ENCODE results near the gene MXD3.

The MXD3 gene

DNA sequence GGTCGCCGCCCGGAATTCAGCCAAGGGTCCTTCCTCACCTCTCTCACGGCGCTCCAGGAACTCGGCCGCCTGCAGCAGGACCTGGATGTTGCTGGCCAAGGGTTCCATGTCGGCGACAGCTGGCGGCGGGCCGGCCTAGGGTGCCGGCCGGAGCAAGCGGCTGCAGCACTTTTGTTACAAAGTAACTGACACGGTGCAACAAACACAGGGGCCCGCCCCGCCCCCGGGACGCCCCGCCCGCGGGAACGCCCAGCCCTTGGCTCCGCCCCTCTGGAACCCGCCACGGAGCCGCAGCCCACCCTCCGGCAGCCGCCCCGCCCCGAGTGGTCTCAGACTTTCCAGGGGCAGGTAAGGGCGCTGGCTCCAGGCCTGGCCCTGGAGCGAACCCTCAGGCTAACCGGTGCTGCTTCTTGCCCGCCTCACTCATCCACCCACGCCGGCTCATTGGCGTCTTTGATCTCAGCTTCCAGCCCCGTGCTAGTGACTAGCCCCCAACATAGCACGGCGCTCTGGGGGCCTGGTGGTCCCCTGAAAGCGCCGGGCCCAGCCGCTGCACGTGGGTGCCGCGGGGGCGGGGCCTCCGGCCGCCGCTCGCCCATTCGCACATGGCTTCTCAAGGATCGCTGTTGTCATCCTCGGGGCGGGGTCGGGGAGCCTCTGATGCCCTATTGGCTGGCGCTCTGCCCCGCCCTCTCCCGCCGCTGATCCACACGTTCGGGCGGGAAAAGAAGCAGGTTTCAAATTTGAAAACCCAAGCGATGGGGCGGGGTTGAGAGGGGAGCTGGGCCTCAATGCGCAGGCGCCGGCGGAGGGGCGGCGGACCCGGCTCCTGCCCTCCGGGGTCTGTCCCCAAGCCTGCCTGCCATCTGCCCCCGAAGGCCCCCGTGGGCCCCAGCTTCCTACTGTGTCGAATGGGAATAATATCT lies at the start of gene MXD3 (continued):
- TF ChIP-seq ZNF335 (tag by site-specific recombination; conservative IDR thresholded peaks at IDR 0.05) (no peak; the same call in none of the 2 replicates), ZNF501 (tag by site-specific recombination; IDR thresholded peaks at IDR 0.05) (no peak), ZNF530 (tag by site-specific recombination; IDR thresholded peaks at IDR 0.05; ENCODE audit: low read depth) (no peak), ZNF660 (tag by site-specific recombination; IDR thresholded peaks at IDR 0.05) (0 out of 2 replicates have a peak, but pooled peaks have one; percentile 23), ZNF274 (IDR thresholded peaks at IDR 0.05; ENCODE audit: low read length) (no peak), ZNF274 (tag by site-specific recombination; IDR thresholded peaks at IDR 0.05; ENCODE audit: borderline replicate concordance) (no peak), ZFHX2 (tag by site-specific recombination; conservative IDR thresholded peaks at IDR 0.05) (peak; percentile 95), ZNF223 (tag by site-specific recombination; IDR thresholded peaks at IDR 0.05) (no peak), ZNF292 (tag by site-specific recombination; IDR thresholded peaks at IDR 0.05; ENCODE audit: borderline replicate concordance, low read depth) (no peak), ZNF202 (tag by site-specific recombination; IDR thresholded peaks at IDR 0.05; ENCODE audit: borderline replicate concordance) (no peak), ZBTB21 (tag by site-specific recombination; IDR thresholded peaks at IDR 0.05) (no peak), ZNF175 (tag by site-specific recombination; IDR thresholded peaks at IDR 0.05) (no peak), ZNF239 (tag by site-specific recombination; IDR thresholded peaks at IDR 0.05) (no peak), OSR2 (tag by site-specific recombination; IDR thresholded peaks at IDR 0.05) (0 out of 2 replicates have a peak, but pooled peaks have one; percentile 9), ZFP69B (tag by site-specific recombination; IDR thresholded peaks at IDR 0.05) (peak; percentile 99), ZNF19 (tag by site-specific recombination; IDR thresholded peaks at IDR 0.05; ENCODE audit: low read depth) (no peak), ZNF140 (tag by site-specific recombination; IDR thresholded peaks at IDR 0.05) (no peak), SCRT1 (tag by site-specific recombination; IDR thresholded peaks at IDR 0.05; ENCODE audit: borderline replicate concordance) (no peak), ZNF785 (tag by site-specific recombination; IDR thresholded peaks at IDR 0.05) (no peak), ZNF777 (tag by site-specific recombination; IDR thresholded peaks at IDR 0.05; ENCODE audit: borderline replicate concordance) (no peak), ZBTB20 (tag by site-specific recombination; IDR thresholded peaks at IDR 0.05) (peak; percentile 9; the same call in 1 of the 2 replicates)
- TF ChIP-seq, protein P1, sequence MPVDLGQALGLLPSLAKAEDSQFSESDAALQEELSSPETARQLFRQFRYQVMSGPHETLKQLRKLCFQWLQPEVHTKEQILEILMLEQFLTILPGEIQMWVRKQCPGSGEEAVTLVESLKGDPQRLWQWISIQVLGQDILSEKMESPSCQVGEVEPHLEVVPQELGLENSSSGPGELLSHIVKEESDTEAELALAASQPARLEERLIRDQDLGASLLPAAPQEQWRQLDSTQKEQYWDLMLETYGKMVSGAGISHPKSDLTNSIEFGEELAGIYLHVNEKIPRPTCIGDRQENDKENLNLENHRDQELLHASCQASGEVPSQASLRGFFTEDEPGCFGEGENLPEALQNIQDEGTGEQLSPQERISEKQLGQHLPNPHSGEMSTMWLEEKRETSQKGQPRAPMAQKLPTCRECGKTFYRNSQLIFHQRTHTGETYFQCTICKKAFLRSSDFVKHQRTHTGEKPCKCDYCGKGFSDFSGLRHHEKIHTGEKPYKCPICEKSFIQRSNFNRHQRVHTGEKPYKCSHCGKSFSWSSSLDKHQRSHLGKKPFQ (tag by site-specific recombination; IDR thresholded peaks at IDR 0.05), result no peak
- TF ChIP-seq, protein P2, sequence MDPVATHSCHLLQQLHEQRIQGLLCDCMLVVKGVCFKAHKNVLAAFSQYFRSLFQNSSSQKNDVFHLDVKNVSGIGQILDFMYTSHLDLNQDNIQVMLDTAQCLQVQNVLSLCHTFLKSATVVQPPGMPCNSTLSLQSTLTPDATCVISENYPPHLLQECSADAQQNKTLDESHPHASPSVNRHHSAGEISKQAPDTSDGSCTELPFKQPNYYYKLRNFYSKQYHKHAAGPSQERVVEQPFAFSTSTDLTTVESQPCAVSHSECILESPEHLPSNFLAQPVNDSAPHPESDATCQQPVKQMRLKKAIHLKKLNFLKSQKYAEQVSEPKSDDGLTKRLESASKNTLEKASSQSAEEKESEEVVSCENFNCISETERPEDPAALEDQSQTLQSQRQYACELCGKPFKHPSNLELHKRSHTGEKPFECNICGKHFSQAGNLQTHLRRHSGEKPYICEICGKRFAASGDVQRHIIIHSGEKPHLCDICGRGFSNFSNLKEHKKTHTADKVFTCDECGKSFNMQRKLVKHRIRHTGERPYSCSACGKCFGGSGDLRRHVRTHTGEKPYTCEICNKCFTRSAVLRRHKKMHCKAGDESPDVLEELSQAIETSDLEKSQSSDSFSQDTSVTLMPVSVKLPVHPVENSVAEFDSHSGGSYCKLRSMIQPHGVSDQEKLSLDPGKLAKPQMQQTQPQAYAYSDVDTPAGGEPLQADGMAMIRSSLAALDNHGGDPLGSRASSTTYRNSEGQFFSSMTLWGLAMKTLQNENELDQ (tag by site-specific recombination; IDR thresholded peaks at IDR 0.05; ENCODE audit: low read depth), result no peak
- TF ChIP-seq, protein P3, sequence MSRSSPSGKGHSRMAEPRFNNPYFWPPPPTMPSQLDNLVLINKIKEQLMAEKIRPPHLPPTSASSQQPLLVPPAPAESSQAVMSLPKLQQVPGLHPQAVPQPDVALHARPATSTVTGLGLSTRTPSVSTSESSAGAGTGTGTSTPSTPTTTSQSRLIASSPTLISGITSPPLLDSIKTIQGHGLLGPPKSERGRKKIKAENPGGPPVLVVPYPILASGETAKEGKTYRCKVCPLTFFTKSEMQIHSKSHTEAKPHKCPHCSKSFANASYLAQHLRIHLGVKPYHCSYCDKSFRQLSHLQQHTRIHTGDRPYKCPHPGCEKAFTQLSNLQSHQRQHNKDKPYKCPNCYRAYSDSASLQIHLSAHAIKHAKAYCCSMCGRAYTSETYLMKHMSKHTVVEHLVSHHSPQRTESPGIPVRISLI (tag by site-specific recombination; IDR thresholded peaks at IDR 0.05), result no peak
- TF ChIP-seq, protein P4, sequence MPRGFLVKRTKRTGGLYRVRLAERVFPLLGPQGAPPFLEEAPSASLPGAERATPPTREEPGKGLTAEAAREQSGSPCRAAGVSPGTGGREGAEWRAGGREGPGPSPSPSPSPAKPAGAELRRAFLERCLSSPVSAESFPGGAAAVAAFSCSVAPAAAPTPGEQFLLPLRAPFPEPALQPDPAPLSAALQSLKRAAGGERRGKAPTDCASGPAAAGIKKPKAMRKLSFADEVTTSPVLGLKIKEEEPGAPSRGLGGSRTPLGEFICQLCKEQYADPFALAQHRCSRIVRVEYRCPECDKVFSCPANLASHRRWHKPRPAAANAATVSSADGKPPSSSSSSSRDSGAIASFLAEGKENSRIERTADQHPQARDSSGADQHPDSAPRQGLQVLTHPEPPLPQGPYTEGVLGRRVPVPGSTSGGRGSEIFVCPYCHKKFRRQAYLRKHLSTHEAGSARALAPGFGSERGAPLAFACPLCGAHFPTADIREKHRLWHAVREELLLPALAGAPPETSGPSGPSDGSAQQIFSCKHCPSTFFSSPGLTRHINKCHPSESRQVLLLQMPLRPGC (tag by site-specific recombination; IDR thresholded peaks at IDR 0.05), result no peak
- TF ChIP-seq, protein P5, sequence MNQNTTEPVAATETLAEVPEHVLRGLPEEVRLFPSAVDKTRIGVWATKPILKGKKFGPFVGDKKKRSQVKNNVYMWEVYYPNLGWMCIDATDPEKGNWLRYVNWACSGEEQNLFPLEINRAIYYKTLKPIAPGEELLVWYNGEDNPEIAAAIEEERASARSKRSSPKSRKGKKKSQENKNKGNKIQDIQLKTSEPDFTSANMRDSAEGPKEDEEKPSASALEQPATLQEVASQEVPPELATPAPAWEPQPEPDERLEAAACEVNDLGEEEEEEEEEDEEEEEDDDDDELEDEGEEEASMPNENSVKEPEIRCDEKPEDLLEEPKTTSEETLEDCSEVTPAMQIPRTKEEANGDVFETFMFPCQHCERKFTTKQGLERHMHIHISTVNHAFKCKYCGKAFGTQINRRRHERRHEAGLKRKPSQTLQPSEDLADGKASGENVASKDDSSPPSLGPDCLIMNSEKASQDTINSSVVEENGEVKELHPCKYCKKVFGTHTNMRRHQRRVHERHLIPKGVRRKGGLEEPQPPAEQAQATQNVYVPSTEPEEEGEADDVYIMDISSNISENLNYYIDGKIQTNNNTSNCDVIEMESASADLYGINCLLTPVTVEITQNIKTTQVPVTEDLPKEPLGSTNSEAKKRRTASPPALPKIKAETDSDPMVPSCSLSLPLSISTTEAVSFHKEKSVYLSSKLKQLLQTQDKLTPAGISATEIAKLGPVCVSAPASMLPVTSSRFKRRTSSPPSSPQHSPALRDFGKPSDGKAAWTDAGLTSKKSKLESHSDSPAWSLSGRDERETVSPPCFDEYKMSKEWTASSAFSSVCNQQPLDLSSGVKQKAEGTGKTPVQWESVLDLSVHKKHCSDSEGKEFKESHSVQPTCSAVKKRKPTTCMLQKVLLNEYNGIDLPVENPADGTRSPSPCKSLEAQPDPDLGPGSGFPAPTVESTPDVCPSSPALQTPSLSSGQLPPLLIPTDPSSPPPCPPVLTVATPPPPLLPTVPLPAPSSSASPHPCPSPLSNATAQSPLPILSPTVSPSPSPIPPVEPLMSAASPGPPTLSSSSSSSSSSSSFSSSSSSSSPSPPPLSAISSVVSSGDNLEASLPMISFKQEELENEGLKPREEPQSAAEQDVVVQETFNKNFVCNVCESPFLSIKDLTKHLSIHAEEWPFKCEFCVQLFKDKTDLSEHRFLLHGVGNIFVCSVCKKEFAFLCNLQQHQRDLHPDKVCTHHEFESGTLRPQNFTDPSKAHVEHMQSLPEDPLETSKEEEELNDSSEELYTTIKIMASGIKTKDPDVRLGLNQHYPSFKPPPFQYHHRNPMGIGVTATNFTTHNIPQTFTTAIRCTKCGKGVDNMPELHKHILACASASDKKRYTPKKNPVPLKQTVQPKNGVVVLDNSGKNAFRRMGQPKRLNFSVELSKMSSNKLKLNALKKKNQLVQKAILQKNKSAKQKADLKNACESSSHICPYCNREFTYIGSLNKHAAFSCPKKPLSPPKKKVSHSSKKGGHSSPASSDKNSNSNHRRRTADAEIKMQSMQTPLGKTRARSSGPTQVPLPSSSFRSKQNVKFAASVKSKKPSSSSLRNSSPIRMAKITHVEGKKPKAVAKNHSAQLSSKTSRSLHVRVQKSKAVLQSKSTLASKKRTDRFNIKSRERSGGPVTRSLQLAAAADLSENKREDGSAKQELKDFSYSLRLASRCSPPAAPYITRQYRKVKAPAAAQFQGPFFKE (tag by site-specific recombination; IDR thresholded peaks at IDR 0.05; ENCODE audit: borderline replicate concordance), result no peak
